GM19025 (cell line): ENCODE data around the gene CHMP1A.
"Not testable (repeated sequence)": the region's sequence is repeated elsewhere in the genome, so short reads cannot be mapped to it uniquely, and the experiment has no call there.

Source experiments
- ATAC-seq: cut with Tn5 transposase; IDR thresholded peaks from one replicate; pipeline ENCODE4 v1.9.1; 2021; ENCODE audit warnings: mild to moderate bottlenecking, low read depth, moderate library complexity; ENCODE audit not compliant: unreplicated experiment

The CHMP1A gene

DNA sequence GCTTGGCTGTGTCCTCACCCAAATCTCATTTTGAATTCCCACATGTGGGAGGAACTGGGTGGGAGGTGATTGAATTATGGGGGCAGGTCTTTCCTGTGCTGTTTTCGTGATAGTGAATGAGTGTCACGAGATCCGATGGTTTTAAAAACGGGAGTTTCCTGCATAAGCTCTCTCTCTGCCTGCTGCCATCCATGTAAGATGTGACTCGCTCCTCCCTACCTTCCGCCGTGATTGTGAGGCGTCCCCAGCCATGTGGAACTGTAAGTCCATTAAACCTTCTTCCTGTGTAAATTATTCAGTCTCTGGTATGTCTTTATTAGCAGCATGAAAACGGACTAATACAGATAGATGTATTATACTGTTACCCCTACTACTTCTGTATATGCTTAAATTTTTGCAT lies 3.7 kb upstream of the CHMP1A start:
- ATAC-seq: no peak

DNA sequence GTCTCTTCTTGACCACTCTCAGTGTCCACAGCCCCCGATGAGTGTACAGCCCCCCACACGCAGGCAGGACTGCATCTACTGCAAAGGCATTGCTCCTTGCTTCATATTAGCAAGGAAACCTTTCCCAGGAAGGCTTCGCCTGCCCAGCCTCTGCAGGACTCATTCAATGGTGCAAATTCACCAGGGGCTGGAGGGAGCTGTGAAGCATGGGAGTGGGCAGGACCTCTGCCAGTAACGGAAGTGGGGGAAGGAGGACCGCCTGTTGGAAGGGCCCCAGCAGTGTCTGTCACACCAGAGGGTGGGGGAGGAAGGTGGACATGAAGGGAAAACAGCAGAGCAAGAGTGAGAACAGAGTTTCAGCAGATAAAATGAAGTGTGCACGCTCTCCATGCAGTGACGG lies 2.6 kb upstream of the CHMP1A start:
- ATAC-seq: no peak

DNA sequence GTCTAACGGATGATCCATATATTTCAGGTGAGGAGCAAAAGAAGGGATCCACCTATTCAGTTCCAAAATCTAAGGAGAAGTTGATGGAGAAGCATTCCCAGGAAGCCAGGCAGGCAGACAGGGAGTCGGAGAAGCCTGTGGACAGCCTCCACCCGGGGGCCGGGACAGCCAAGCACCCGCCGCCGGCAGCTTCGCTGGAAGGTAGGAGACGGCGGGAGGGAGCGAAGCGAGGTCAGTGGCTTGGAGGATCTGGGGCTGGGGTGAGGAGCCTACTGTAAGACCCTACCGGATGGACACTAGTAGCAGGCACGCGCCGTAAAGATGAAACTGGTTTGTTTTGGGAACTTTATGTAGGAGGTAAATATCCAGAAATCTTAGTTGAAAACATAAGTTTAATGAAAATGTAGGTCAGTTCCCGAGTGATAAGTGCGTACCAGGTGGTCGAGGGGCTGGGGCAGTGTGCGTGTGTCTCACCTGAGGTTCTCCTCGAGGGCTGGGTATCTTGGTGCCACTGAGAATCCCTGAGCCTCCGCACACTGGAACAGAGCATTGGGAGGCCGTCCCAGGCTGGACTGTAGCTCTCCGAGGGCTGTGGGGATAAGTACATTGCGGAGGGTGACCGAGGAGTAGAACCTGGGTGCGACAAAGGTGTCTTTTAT lies 842 bp upstream of the CHMP1A start:
- no peak for ATAC-seq

DNA sequence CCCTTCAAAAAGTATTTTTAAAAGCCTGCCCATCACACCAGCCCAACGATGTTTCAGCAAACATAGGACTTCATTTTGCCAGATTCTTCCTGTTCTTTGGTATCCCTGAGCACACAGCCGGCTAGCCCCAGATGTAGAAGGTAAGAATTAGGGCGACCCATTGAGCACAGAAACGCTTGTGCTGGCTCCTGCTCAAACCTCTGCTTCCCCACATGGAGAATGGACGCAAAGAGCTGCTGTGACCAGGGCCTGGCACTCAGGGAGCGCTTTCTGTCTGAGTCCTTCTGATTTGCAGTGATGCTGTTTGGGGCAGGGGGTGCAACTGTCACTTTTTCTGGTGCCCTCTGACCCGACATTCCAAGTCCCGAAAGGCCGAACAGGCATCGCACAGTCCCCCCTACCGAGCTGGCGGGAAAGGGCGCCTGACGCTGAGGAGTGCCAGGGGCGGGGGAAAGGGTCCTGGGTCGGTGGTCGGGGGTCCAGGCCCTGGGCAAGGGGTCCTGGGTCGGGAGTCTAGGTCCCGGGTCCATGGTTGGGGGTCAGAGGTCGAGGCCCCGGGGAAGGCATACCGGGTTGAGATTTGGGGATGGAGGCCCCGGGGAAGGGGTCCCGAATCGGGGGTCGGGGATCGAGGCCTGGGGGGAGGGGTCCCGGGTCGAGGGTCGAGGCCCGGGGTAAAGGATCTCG lies 930 bp downstream of the CHMP1A start:
- no peak for ATAC-seq

DNA sequence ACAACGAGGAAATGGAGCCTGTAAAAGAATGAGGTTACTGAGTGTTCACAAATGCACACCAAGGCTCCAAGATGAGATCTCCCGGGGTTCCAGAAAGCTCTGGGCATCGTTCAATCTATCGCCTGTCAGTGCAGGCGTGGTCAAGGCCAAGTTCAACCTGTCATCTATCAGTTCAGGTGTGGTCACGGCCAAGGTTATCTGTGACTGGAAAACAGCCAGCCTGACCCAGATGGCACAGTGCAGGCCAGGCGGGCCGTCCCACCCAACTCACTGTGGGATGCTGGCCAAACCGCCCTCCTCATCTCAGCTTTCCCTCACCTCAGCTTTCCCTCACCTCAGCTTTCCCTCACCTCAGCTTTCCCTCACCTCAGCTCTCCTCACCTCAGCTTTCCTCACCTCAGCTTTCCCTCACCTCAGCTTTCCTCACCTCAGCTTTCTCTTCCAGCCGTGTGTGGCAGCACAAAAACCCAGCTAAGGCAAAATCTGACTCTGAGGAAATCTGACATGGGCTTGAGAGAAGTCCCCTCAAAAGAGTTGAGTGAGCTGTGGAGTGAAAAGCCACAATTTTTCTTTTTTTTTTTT lies 2.4 kb downstream of the CHMP1A start:
- no peak for ATAC-seq

DNA sequence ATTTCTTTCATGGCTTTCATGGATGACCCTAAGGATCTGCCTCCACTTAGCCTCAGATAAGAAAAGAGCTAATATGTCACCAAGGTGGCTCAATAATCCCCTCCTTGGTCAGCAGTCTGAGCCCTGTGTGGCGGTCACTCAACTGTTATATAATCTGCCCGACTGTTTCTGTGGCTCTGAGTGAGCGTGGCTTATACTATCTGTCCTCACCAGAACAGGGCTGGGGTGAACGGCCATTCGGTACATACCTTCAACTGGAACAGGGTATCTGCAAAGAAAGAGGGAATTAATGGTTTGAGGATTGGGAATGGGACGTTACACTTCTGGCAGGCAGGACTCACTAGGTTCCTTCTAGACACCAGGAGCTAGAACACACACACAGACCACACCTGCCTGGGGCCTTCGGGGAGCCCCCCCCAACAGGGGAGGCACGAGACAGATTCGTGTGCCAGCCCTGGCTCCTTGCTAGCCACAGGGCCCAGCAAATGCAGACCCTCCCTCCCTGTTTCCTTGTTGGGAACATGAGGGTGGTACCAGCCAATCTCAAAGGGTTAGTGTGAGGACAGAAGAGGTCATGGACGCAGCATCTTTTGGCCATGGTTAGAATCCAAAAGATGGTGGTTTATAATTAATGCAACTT lies 3.7 kb downstream of the CHMP1A start:
- no peak for ATAC-seq

DNA sequence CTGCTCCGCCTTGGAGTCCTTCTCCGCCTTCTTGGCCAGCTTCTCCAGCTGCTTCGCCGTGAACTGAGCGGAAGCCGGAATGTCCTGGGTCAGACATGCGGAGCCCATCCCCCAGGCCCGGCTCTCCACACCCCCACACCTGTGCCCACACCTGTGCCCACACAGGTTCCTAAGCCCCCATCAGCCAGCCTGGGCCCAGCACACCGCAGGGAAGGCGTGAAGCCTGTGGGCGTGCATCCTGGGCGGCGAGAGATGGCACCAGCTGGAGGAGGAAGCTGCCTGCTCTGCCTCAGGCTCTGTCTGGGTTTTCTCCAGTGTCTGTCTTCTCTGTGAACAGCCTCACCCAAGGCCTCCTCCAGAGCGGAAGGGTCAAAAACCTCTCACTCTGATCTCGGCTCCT lies 5.9 kb downstream of the CHMP1A start:
- ATAC-seq: no peak

DNA sequence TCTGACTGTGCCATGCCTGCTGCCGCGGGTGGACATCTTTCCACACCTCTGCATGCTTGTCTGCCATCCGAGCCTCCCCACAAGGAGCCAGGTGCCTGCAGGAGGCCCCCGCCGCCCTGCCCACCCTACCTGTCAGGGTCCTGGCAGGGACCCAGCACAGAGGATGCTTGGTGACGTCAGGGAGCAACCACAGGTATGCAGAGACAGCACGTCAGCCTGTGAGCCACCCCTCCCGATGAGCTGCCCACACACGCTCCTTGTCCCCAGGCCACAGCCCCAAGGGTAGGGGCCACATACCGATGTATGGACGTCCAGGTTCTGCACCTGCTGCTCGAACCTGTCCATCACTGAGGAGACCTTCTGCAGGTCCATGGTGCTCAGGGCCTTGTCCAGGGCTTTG lies 10.6 kb downstream of the CHMP1A start:
- no peak for ATAC-seq

DNA sequence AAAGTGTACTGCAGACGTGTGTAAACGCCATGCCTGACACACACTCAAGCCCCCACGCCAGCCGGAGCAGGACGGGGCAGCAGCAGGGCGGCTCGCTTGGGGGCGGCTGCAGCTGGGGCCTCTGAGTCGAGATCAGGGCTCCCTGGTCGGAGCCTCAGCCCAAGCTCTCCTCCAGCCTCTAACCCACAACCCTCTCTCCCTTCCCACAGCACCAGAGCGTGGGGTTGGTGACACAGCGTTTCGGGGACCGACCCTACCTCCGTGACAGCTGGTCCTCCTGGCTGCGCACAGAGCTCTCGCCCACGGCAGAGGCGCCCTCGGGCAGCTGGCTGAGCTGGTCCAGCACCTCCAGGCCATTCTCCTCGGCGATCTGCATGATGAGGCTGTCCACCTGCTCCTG lies 11.2 kb downstream of the CHMP1A start:
- ATAC-seq: no peak

DNA sequence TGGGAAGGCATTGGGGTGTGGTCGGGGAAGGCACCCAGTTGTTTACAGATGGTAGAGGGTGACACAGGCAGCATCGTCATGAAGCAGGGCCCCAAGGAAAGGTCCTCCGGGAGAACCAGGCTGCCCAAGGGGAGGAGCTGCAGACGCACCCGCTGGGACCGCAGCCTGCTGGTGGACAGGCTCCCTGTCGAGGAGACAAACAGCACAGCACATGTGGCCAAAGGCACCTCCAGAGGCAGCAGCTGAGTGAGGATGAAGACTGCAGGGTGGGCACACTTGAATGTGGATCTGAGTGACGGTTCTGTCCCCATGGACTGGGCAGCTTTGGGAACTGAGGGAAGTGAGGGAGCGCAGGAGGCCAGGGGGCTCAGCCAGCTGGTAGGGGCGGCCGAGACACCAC lies 12.4 kb downstream of the CHMP1A start:
- ATAC-seq: no peak

DNA sequence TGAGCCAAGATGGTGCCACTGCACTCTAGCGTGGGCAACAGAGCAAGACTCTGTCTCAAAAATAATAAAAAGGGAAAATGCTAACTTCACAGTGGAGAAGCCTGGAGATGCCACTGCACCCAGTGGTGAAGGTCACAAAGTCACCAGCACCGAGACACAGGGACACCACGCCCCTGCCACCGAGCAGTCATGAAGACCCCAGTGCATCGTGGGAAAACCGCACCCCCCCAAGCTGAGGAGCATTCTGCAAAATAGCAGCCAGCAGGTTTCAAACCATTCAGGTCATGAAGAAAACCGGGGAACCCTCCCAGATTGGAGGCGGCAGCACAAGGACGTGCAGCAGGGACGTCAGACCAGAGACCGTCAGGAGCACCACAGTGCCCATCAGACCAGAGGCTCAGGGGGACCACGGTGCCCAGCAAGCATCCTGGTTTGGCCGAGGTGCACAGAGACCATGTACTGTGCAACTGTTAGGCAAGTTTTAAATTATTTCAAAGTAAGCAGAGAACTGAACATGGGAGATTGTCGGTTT lies 13.7 kb downstream of the CHMP1A start:
- no peak for ATAC-seq

DNA sequence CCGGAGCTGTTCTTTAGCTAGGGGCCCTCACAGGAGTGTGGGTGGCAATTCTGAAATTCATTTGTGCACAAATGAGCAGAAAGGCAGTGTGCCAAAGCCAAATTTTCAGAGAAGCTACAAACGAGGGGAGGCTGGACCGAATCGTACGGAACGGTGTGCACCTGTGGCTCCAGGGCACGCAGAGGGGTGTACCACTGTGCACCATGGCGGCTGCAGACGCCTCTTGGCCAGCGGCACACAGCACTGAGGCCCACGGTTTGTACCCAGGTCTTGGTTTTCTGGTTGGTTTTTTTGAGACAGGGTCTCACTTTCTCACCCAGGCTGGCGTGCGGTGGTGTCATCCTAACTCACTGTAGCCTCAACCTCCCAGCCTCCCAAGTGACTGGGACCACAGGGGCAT lies 14.9 kb downstream of the CHMP1A start:
- no peak for ATAC-seq

DNA sequence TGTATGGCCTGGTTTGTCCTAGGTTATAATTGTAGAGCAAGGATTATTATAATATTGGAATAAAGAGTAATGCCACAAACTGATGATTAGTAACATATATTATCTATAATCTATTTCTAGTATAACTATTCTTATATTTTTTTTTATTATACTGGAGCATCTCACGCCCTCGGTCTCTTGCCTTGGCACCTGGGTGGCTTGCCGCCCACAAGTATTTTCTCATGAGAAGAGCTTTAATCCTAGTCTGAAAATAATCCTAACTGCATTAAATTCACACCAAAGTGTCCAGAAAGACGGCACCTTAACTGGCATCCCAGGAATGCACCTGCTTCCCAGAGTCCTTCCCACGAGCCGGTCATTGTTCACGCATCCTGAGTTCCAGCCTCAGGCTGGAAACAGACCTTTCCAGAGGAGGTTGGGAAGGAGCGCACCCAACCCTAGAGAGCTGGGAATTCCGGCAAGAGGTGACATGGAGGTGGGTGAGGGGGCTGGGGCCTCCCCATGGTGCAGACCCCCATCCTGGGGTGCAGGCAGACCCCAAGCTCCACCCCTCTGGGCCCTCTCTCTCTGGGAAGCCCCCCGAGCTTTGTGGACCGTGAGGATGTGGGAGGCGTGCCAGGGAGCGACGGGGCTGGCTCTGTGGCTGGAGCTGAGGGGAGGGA lies 15.9 kb downstream of the CHMP1A start:
- ATAC-seq: no peak

DNA sequence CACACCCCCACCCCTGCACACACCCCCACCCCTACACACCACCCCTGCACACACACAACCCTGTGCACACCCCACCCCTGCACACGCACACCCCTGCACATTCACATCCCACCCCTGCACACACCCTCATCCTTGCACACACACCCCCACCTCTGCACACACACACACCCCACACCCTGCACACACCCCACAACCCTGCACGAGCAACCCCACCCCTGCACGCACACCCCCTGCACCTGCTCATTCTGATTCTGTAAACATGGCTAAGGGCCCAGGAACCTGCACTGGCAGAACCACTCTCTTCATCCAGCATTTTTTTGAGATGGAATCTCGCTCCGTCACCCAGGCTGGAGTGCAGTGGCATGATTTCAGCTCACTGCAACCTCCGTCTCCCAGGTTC lies 18.1 kb downstream of the CHMP1A start:
- no peak for ATAC-seq

DNA sequence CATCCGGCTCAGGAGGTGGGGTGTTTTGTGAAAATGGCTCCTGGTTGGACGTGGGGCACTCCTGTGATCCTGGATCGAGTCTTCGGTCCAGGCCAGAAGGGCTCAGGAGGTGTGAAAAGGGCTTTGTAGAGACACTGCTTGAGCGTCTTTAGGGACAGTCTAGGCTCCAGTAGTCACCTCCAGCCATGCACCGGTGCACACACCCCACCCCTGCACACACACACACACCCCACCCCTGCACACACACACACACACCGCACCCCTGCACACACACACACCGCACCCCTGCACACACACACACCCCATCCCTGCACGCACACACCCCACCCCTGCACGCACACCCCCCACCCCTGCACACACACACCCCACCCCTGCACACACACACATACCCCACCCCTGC lies 19.1 kb downstream of the CHMP1A start:
- no peak for ATAC-seq

DNA sequence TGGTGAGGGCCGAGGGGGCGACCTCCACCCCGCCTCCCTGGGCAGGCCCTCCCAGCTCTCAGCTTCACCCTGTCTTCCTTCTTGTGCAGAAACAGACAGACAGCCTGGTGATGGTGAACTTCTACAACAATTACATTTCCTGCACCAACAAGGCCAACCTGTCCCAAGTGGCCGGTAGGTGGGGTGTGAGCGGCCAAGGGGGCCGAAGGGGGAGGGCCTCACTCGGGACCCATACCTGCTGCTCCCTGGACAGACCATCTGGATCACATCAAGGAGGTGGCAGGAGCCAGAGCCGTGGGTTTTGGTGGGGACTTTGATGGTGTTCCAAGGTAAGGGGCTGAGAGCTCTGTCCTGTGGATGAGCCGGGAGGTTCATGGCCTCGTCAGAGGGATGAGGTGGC lies 20.1 kb downstream of the CHMP1A start:
- no peak for ATAC-seq

DNA sequence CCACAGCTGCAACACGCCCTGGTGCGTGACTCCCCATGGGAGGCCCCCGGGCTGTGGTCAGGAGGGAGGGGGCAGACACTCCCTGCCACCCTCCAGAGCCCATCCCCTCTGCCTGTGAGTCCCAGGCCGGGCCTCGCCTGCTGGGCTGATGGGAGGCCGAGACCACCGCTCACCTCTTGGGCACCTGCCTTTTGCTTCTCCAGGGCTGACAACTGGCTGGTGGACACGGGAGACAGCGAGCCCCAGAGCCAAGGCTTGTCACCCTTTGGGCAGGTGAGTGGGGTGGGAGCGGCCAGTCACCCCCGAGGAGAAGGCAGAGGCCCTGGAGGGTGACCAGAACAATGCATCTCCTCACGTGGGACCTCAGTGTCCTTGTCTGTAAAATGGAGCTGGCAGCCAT lies 20.8 kb downstream of the CHMP1A start:
- ATAC-seq: no peak

DNA sequence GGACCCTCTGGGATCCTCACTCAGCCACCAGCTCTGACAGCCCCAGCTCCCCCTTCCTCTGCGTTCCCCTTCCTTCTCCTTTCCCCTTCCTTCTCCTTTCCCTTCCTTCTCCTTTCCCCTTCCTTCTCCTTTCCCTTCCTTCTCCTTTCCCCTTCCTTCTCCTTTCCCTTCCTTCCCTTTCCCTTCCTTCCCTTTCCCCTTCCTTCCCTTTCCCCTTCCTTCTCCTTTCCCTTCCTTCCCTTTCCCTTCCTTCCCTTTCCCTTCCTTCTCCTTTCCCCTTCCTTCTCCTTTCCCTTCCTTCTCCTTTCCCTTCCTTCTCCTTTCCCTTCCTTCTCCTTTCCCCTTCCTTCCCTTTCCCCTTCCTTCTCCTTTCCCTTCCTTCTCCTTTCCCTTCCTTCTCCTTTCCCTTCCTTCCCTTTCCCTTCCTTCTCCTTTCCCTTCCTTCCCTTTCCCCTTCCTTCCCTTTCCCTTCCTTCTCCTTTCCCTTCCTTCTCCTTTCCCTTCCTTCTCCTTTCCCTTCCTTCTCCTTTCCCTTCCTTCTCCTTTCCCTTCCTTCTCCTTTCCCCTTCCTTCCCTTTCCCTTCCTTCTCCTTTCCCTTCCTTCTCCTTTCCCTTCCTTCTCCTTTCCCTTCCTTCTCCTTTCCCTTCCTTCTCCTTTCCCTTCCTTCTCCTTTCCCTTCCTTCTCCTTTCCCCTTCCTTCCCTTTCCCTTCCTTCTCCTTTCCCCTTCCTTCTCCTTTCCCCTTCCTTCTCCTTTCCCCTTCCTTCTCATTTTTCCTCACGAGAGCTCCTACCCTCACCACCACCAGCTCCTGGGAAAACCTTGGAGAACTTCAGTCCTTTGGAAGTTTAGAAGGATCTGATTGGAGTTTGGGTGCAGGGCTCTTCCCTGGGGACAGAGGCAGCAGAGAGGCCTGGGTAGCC lies 22.8 kb downstream of the CHMP1A start:
- not testable (repeated sequence) for ATAC-seq

DNA sequence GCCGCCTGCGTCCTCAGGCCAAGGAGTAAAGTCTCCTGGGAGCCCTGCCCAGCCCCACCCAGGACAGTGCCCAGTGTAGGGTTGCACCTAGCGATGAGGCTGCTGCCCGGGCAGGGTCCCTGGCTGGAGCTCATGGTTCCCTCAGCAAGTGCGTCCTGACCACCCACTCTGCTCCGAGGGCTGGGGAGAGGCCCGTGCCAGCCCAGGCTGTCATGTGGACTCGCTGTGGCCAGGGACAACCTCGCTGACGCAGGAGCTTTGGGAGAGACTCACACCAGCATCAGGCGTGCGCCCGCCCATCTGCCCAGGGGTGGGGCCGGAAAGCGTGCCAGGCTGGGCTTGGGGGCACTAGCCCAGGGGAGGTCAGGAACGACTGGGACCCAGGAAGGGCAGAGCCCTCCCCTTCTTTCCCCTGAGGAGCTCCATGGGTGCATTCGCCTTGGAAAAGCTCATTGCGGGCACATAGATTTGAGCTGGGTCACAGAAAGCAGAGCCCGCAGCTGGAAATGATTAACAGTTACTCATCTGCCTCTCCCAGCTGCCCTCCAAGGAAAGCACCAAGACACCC lies 24.4 kb downstream of the CHMP1A start:
- no peak for ATAC-seq
